NCI-H69 (cell line): ENCODE data around the gene LHX1.

Source experiments
- DNase-seq: peaks from one replicate; lab custom pipeline; 2025; lab: John Stamatoyannopoulos, UW

The LHX1 gene

GRCh38 chr17:36972186-36972700 is 35.0 kb downstream of the LHX1 start:
- DNase-seq, result peak; percentile 66

- DNase-seq, result no peak
These were observed 35.6 kb downstream of the LHX1 start for GRCh38 chr17:36972905-36973304.

DNA sequence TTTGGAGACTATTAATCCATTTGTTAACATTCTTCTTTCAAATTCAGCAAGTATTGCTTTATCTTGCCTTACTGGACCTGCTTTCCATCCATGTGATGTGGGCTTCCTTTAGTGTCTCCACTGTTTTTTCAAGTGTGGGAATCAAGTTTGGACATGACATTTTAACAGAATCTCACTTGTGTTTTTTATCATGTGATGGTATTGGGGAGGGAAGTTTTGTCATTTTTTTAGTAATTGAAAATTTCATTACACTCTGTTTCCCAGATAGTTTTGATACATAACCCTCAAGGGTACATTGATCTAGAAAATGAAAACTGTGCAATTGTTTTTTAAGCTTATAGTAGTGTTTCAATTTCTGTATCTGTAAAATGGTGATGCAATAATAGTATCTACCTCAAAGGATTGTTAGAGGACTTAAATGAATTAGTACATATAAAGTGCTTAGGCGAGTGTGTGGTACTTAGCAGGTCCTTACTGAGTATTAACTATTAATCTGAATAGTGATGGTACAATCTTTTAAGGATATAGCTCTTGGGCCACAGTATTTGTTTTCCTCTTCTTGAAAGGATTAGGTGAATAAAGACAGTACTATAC is 38.7 kb downstream of the LHX1 start:
- DNase-seq, result no peak

DNA sequence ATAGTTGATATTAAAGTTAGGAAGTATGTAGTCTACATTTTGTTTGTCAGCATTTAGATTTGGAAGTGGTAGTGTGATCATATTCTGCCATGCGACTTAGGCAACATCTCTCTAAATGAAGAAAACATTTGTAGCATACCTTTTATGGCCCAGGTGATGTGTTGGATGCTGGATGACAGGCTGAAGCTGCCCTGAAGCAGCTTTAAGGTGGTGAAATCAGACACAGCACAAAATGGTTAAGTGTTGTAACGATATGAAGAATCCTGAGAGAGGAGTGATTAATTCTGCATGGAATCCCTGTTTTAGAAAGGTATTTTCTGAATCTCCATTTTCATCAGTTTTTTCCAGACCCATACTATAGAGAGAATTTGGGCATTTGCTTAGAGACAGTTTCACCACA is 39.8 kb downstream of the LHX1 start:
- DNase-seq, result no peak

- no peak for DNase-seq
These were observed 40.3 kb downstream of the LHX1 start for GRCh38 chr17:36977568-36977967.

DNA sequence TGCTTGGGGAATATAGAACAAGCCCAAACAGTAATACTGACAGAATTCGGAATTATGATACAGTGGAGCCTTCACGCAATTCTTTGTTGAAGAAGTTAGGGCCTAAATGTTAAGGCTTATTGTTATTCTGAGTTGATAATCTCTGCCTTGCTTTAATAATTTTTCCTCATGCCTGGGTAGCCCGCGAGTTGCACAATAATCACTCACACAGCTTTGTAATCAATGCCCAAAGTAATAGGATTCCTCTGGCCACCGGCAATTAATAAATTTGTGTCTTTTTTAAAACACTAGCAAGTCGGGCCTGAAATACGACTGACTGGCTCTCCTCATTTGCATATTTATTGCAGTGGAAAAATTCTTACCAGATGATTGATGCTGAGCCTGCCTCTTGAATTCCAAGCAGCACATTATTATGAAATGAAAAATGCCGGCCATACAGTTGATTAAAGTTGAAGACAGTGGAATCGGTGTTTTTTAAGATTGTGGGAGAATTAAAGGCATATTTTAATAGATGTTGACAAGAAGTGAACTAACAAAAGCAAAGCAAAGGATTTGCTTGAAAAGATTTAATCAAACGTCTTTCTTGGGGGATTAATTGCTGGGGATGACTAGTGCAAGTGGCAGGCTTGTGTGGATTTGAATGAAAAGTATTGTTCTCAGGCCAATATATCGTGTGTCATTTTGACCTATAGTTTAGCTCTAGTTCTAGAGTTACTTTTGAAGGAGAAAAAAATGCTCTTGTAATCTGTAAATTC is 41.7 kb downstream of the LHX1 start:
- peak; percentile 21 for DNase-seq

DNA sequence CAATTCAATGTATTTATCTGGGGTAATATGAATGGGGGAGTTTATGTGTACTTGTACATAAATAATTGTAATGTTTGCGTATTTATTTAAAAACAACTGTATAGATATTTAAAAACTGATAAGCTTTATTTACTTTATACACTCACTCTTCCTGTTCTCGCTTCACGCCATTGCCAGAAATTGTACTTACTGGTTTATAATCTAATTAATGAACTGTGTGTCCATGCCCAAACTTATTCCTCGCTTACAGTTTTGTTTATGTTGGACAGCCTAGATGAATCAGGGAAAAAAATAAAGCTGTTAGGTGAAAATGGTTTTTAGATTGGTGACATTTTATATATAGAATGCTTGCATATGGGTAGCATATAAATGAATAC is 42.3 kb downstream of the LHX1 start:
- no peak for DNase-seq

DNA sequence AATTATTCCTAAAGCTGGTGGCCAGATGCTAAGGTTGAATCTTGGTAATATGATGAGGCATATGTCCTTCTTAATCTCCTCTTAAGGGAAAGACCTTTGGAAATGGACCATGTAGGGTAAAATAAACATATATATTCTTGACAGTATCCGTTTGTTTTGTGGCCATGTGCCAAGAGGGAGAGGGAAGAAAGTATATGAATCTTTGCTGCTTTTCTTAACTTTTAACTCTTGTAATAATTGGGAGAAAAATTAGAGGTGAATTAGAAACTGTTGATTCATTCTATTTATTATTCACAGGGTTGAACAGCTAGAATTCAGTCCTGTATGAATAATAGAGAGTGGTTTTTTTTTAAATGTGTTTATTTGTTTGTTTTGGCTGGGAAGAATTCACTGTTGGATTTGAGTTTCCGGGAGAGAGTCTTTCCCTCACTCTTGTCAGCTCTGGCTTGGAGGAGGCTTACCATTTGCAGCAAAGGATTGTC is 43.0 kb downstream of the LHX1 start:
- peak; percentile 92 for DNase-seq

DNA sequence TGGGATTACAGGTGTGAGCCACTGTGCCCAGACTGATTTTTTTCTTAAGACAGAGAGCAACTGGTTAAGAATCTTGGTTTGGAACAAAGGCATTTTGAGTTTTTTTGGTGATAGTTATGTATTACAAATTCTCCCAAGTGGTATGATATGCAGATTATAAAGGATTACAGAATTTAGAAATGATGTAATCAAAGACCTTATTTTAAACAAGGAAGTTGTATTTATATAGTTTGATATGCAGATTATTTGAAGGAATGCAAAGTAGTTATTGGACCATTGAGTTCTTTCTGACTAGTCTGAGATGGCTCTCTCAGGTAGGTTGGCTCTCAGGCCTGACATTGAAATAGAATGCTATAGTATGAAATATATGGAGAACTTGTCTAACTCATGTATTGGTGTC is 46.3 kb downstream of the LHX1 start:
- DNase-seq, result no peak

DNA sequence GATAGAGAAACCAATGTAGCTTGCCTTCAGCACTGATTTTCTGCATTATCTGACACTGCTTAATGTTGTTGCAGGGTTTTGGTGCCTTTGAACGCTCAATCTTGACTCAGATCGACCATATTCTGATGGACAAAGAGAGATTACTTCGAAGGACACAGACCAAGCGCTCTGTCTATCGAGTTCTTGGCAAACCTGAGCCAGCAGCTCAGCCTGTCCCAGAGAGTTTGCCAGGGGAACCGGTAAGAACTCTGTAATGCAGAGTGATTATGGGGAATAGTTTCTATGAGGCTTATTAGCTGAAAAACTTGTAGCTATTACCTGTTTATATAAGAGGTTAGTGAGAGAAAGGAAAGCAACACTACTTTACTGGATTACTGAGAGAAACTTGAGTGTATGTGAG is 51.9 kb downstream of the LHX1 start:
- no peak for DNase-seq

DNA sequence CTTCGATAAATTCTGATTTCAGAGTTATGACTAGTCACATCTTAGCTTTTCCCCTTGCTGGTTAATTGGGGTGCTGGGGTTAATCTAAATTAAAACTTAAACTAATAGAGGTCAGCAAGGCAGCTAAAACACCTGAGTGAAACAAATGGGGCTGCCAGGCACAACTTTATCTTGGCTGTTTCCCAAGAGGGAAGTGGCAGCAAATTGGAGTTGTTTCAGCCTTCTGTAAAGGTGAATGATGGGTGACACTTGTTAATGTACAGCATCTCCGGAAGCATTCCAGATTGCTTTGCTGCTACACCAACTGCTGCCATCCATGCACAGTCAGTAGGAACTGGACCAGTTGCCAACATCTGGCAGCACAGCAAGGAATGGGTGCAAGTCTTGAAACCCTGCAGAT is 55.4 kb downstream of the LHX1 start:
- peak; percentile 74 for DNase-seq

- DNase-seq, result no peak
These were observed 56.0 kb downstream of the LHX1 start for GRCh38 chr17:36993227-36993626.
